Lower lobe of right lung (tissue), 2 donors: Measurements from ENCODE around the gene CHST3. TPM values are rescaled to one million over a fixed set of nuclear protein-coding genes. Genes with fewer than 3 reads are reported as not detected.

Experiments used
- ATAC-seq, 2 donors: fragments of 200-7000 bp; cut with Tn5 transposase; one replicate each; pipeline ENCODE4 v1.9.1; 2020 to 2022; ENCODE audit warnings: mild to moderate bottlenecking in 2 of 2, moderate library complexity in 2 of 2
- DNase-seq: peaks from one replicate; pipeline ENCODE4 v3.0.0-alpha.2; 2020
- H3K27ac ChIP-seq: fragments of 200-600 bp; one replicate; pipeline ENCODE4 v1.8.0; 2022
- H3K27me3 ChIP-seq: fragments of 200-600 bp; one replicate; pipeline ENCODE4 v1.8.0; 2022; ENCODE audit warnings: low read depth
- H3K36me3 ChIP-seq: fragments of 200-600 bp; one replicate; pipeline ENCODE4 v1.8.0; 2022; ENCODE audit warnings: mild to moderate bottlenecking
- H3K4me1 ChIP-seq: fragments of 200-600 bp; one replicate; pipeline ENCODE4 v1.8.0; 2022
- H3K4me3 ChIP-seq: fragments of 200-600 bp; one replicate; pipeline ENCODE4 v1.8.0; 2022; ENCODE audit warnings: mild to moderate bottlenecking
- H3K9me3 ChIP-seq: fragments of 200-600 bp; one replicate; pipeline ENCODE4 v1.8.0; 2022
- CTCF ChIP-seq: fragments of 200-600 bp; IDR thresholded peaks from one replicate; pipeline ENCODE4 v1.8.0; 2022; ENCODE audit warnings: antibody characterized with exemption, mild to moderate bottlenecking
- intact Hi-C: fragments of 100-400 bp; cut with DNase I; formaldehyde crosslinking; loops from one replicate; pipeline ENCODE4 v1.11.0; 2022
- total RNA-seq: library from RNA; stranded (reverse); fragmentation: NEBNext Ultra II Directional; extraction: Animal tissue kit (Norgen Biotek cat#: 25700); gene quantifications from one replicate; pipeline ENCODE4 v1.2.1, GENCODE V29; 2021
- donor health status: DM: no; HTN: yes; CAD: no; lungs with severe emphysema.

The CHST3 gene
- total RNA-seq, 1 donor from 2014 or later, result 12.0 TPM

- H3K36me3 ChIP-seq, result no peaks in the 10 kb centered on the region
- peaks cover 28% of the 10 kb centered on the region for H3K4me1 ChIP-seq
- intact Hi-C loops, result no loop called here
- ATAC-seq (no peak), DNase-seq (no peak)
- H3K4me3 ChIP-seq, result no peak overlapping the region
- TF ChIP-seq CTCF, result no peak
- H3K9me3 ChIP-seq, result no peaks in the 10 kb centered on the region
- H3K27me3 ChIP-seq, result no peaks in the 10 kb centered on the region
- H3K27ac ChIP-seq, result no peak overlapping the region
Measured at GRCh38 chr10:71989661-71990454, 25.7 kb downstream of the CHST3 start.

GRCh38 chr10:71990706-71991269, 26.6 kb downstream of the CHST3 start:
- Histone ChIP-seq H3K36me3 (no peaks in the 10 kb centered on the region), H3K4me1 (peaks cover 19% of the 10 kb centered on the region), H3K9me3 (no peaks in the 10 kb centered on the region), H3K4me3 (no peak overlapping the region), H3K27ac (no peak overlapping the region), H3K27me3 (no peaks in the 10 kb centered on the region)
- DNase-seq (no peak), ATAC-seq (no peak)
- intact Hi-C loops, result no loop called here
- TF ChIP-seq CTCF, result no peak

GRCh38 chr10:71995449-71995848, 31.3 kb downstream of the CHST3 start:
- Histone ChIP-seq H3K9me3 (no peaks in the 10 kb centered on the region), H3K27me3 (no peaks in the 10 kb centered on the region), H3K36me3 (no peaks in the 10 kb centered on the region), H3K27ac (no peak overlapping the region), H3K4me3 (no peak overlapping the region), H3K4me1 (peaks cover 25% of the 10 kb centered on the region)
- DNase-seq, result no peak
- intact Hi-C loops, result no loop called here
- TF ChIP-seq CTCF, result no peak
- ATAC-seq, result no peak

- H3K36me3 ChIP-seq, result no peaks in the 10 kb centered on the region
- no peak for DNase-seq
- H3K9me3 ChIP-seq, result no peaks in the 10 kb centered on the region
- no peaks in the 10 kb centered on the region for H3K27me3 ChIP-seq
- no peak for TF ChIP-seq CTCF
- no peak for ATAC-seq
- no peak overlapping the region for H3K27ac ChIP-seq
- intact Hi-C loops, result no loop called here
- peaks cover 31% of the 10 kb centered on the region for H3K4me1 ChIP-seq
- H3K4me3 ChIP-seq, result no peak overlapping the region
Measured at GRCh38 chr10:71995887-71996575, 31.8 kb downstream of the CHST3 start.

- intact Hi-C loops, result no loop called here
- Histone ChIP-seq H3K4me1 (peaks cover 38% of the 10 kb centered on the region), H3K36me3 (no peaks in the 10 kb centered on the region), H3K9me3 (no peaks in the 10 kb centered on the region), H3K27me3 (no peaks in the 10 kb centered on the region), H3K4me3 (no peak overlapping the region), H3K27ac (no peak overlapping the region)
- no peak for ATAC-seq
- TF ChIP-seq CTCF, result no peak
- no peak for DNase-seq
Measured at GRCh38 chr10:71996592-71997371, 32.6 kb downstream of the CHST3 start.
